Fibroblast of pulmonary artery (primary cell): ENCODE measurements around the gene EXOC6.

Source experiments
- DNase-seq: peaks from one replicate; pipeline ENCODE4 v3.0.0-alpha.2; 2010; ENCODE audit warnings: low read depth
- H3K4me3 ChIP-seq: replicated peaks from 2 replicates; pipeline ENCODE4 v1.5.1; 2011; ENCODE audit warnings: low read depth, mild to moderate bottlenecking, control low read depth, low read length, moderate library complexity
- TF ChIP-seq, protein P1 (sequence below): IDR thresholded peaks from 2 replicates; pipeline ENCODE4 v1.5.1; 2011; ENCODE audit warnings: mild to moderate bottlenecking, control low read depth, low read length, inconsistent platforms; ENCODE audit errors: missing control alignments

EXOC6 gene

DNA sequence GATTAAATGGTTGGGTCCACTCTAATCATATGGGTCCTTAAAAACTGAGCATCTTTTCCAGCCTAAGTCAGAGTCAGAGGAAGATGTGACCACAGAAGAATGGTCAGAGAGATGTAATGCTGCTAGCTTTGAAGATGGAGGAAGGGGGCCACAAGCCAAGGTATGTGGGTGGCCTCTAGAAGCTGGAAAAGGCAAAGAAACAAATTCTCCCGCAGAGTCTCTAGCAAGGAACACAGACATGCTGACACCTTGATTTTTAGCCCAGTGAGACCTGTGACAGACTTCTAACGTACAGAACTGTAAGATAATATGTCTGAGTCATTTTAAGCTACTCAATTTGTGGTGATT, 1.5 kb upstream of the EXOC6 start:
- no peak overlapping the region for H3K4me3 ChIP-seq
- TF ChIP-seq, protein P1, sequence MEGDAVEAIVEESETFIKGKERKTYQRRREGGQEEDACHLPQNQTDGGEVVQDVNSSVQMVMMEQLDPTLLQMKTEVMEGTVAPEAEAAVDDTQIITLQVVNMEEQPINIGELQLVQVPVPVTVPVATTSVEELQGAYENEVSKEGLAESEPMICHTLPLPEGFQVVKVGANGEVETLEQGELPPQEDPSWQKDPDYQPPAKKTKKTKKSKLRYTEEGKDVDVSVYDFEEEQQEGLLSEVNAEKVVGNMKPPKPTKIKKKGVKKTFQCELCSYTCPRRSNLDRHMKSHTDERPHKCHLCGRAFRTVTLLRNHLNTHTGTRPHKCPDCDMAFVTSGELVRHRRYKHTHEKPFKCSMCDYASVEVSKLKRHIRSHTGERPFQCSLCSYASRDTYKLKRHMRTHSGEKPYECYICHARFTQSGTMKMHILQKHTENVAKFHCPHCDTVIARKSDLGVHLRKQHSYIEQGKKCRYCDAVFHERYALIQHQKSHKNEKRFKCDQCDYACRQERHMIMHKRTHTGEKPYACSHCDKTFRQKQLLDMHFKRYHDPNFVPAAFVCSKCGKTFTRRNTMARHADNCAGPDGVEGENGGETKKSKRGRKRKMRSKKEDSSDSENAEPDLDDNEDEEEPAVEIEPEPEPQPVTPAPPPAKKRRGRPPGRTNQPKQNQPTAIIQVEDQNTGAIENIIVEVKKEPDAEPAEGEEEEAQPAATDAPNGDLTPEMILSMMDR, result no peak
- DNase-seq, result no peak

- TF ChIP-seq, protein P1, result no peak
- DNase-seq, result peak; percentile 53
- H3K4me3 ChIP-seq, result no peak overlapping the region
Observed at GRCh38 chr10:92847202-92847864, 987 bp upstream of the EXOC6 start.

DNA sequence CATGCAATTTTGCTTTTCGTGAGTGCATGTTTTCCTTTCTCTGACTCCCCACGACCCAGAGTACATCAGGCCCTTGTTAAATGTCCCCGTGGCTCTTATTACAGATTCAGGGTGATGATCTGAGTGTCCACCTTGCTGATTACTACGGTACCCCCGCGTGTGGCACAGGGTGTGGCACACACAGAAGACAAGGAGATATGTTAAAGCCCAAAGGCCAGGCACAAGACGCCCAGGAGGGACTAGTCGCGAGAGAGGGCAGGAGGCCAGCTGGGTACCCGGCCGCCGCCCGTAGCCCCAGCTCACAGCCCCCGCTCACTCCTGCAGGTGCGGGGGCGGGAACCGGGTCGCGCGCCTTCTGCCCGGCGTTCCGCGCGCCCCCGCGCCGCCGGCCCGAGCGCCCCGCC, 281 bp upstream of the EXOC6 start:
- TF ChIP-seq, protein P1, result no peak
- peak overlapping the region; percentile 77 for H3K4me3 ChIP-seq
- DNase-seq, result no peak

DNA sequence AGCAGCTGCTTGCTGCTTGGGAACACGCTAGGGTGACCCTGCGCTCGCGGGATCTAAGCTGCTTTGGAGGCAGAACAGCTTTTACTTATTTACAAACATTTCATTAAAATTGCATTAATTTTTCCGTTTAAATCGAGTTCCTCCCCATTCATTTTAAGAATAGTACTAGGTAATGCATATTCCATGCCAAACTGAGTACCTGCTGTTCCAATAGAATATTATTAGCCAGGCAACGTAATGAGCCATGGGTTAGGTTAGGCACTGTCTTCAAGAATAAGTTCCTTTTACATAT, 860 bp downstream of the EXOC6 start:
- peak overlapping the region; percentile 77 for H3K4me3 ChIP-seq
- TF ChIP-seq, protein P1, result no peak
- peak; percentile 31 for DNase-seq

DNA sequence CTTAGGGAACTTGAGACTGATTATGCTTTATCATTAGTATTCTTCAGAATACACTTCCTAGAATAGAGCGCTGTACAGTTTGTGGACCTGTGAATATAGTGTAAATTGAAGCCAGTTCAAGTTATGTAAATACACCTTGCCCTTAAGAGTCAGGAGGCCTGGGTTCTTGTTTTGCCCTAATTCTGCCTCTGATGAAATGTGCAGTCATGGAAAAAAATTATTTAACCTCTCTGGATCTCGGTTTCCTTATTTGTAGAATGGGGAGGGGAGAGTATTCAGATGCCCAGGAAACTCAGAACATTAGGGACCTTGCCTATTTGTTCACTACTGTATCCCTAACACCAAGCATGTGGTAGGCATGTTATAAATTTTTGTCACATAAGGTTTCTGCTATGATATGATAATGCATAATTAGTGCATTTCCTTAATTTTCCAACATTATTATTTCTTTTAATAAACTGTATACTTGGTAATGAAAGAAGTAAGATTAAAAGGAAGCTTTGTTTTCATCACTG, 1.3 kb downstream of the EXOC6 start:
- TF ChIP-seq, protein P1, result no peak
- DNase-seq, result no peak
- H3K4me3 ChIP-seq, result peak overlapping the region; percentile 77

DNA sequence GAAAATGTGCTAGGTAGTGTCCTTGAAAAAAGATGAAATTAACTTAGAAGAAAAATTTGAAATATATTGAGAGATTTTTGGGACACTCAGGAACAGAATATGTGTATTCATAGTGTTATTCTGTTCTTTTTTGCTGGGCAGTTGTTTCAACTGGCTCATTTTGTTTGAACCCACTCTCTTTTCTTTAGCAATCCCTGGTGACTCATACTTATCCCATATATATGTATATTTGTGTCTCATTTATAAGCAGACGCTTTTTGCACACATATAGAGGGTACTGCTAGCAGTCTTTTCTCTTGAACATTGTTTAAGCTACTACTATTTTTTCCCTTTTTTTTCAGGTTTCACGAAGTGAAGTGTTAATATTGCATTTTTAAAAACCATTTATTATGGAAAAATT, 1.9 kb downstream of the EXOC6 start:
- peak; percentile 18 for DNase-seq
- TF ChIP-seq, protein P1, result no peak
- no peak overlapping the region for H3K4me3 ChIP-seq

DNA sequence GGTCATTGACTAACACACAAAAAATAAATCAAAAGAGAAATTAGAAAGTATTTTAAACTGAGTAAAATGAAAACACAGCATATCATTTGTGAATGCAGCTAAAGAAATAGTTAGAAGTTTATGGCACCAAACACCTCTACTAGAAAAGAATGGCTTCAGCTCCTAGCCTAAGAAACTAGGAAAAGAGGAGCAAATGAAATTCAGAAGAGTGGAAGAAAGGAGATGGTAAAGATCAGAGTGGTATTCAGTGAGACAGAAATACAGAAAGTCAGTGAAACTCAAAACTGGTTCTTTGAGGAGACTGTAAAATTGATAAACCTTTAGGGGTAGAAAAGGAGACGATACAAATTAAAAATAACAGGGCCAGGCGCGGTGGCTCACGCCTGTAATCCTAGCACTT, 2.7 kb downstream of the EXOC6 start:
- TF ChIP-seq, protein P1, result no peak
- DNase-seq, result no peak
- no peak overlapping the region for H3K4me3 ChIP-seq
